Measurements from ENCODE around the gene ZNF813. TPM values are rescaled to one million over a fixed set of nuclear protein-coding genes. Genes with fewer than 3 reads are reported as not detected.
"Not testable (repeated sequence)": the region's sequence is repeated elsewhere in the genome, so short reads cannot be mapped to it uniquely, and the experiment has no call there.

ZNF813 gene
- polyA plus RNA-seq, 3 donors: 0.32 to 1.9 (median 0.61) TPM

DNA sequence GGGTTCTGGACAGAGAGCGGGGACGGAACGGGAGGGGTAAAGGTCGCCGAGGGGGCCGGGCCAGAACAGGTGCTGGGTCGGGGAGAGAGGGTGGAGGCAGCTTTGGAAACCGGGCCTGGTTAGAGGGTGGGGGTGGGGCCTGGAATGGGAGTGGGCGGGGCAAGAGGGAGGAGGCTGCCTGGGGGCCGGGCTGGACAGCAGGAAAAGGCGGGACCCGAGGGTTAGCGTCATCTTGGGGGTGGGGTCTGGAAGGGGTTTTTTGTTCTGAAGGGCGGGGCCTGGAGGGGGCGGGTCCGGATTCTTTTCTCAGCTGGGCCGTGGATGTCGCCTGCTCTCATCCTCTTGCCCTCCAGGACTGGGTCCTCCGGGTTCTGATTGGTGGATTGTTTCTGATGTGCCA, 4.3 kb upstream of the ZNF813 start:
- H3K9ac ChIP-seq (ENCODE audit: insufficient read depth, low read length, poor library complexity, severe bottlenecking): no peak overlapping the region
- no peak overlapping the region for H3K4me3 ChIP-seq (replicated peaks in 1 of 3; ENCODE audit: low read depth in 2 of 3, low read length in 3 of 3)
- H3K27ac ChIP-seq (ENCODE audit: low read depth in 1 of 2, low read length in 2 of 2): no peak overlapping the region
- TF ChIP-seq, protein P1, sequence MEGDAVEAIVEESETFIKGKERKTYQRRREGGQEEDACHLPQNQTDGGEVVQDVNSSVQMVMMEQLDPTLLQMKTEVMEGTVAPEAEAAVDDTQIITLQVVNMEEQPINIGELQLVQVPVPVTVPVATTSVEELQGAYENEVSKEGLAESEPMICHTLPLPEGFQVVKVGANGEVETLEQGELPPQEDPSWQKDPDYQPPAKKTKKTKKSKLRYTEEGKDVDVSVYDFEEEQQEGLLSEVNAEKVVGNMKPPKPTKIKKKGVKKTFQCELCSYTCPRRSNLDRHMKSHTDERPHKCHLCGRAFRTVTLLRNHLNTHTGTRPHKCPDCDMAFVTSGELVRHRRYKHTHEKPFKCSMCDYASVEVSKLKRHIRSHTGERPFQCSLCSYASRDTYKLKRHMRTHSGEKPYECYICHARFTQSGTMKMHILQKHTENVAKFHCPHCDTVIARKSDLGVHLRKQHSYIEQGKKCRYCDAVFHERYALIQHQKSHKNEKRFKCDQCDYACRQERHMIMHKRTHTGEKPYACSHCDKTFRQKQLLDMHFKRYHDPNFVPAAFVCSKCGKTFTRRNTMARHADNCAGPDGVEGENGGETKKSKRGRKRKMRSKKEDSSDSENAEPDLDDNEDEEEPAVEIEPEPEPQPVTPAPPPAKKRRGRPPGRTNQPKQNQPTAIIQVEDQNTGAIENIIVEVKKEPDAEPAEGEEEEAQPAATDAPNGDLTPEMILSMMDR (IDR thresholded peaks at IDR 0.05): no peak
- peaks cover 2% of the 10 kb centered on the region for H3K79me2 ChIP-seq (ENCODE audit: insufficient read depth, low read length)
- no peak overlapping the region for H2AFZ ChIP-seq (ENCODE audit: insufficient read depth, low read depth, low read length, poor library complexity, severe bottlenecking)
- Mint-ChIP-seq H3K9me3 (peaks cover 40 to 84% (median 75%) of the 10 kb centered on the region in 7 donors), H3K27ac (no peak overlapping the region), H3K4me3 (peak overlapping the region; percentile 31 to 48), H3K4me1 (peaks cover 11% of the 10 kb centered on the region), H3K36me3 (peaks cover 0 to 8% of the 10 kb centered on the region in 2 donors), H3K27me3 (ENCODE audit: low read depth in 3 of 3) (peaks cover 17 to 32% (median 26%) of the 10 kb centered on the region in 3 donors)
- no peak overlapping the region for H3K4me2 ChIP-seq (replicated peaks; ENCODE audit: extremely low read depth, low read length, poor library complexity, severe bottlenecking)
- no peaks in the 10 kb centered on the region for H3K36me3 ChIP-seq (replicated peaks in 1 of 2; ENCODE audit: control insufficient read depth in 1 of 2, insufficient read depth in 2 of 2, low read length in 2 of 2)
- H3K9me3 ChIP-seq (replicated peaks in 1 of 2; ENCODE audit: control insufficient read depth in 1 of 2, insufficient read depth in 1 of 2, low read length in 2 of 2): peaks cover 67 to 75% of the 10 kb centered on the region in 2 donors
- 10% methylated on average over 8 of the region's 19 CpGs for WGBS (ENCODE audit: insufficient coverage)
- intact Hi-C loops (cut with micrococcal nuclease): loop anchor here (10.0 kb wide), 1 partner anchor 1168 kb away; the partner anchor contains the start of gene ZNF480 (in 2 of the 2)
- peaks cover 8 to 10% of the 10 kb centered on the region in 2 donors for H3K4me1 ChIP-seq (ENCODE audit: control insufficient read depth in 1 of 2, insufficient read depth in 2 of 2, low read length in 2 of 2)
- peak in 1 of 3 donors; percentile 2 for DNase-seq
- peaks cover 2 to 19% of the 10 kb centered on the region in 2 donors for H3K27me3 ChIP-seq (ENCODE audit: control insufficient read depth in 2 of 2, insufficient read depth in 2 of 2, low read length in 2 of 2)
- no peaks in the 10 kb centered on the region for H4K20me1 ChIP-seq (ENCODE audit: insufficient read depth, low read length)

DNA sequence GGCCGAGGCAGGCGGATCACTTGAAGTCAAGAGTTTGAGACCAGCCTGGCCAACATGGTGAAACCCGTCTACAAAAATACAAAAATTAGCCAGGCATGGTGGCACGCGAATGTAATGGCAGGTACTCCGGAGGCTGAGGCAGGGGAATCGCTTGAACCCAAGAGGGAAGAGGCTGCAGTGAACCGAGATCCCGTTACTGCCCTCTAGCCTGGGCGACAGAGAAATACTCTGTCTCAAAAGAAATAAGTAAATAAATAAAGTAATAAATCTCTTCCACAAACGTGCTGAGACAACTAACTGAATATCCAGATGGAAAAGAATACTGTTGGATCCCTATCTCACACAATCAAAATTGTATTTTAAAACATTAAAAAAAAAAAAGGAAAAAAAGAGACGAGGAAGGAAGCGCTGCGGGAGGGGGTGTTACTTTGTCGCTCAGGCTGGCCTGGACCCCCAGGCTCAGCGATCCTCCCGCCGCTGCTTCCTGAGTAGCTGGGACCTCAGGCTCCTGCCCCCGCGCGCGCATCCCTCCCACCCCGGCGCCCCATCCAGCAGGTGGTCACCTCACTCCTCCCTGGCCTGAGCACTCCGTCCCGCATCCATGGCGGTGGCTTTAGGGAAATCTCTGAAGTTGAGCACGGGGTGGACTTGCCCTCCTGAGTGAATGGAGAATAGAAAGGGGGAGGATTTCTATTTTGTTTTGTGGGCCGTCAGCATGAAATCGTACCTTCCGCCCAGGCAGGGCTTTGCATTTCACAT, 628 bp upstream of the ZNF813 start:
- H3K27me3 Mint-ChIP-seq (ENCODE audit: low read depth in 3 of 3): peaks cover 17 to 32% (median 24%) of the 10 kb centered on the region in 3 donors
- peaks cover 9% of the 10 kb centered on the region in 2 donors for H3K36me3 Mint-ChIP-seq
- H3K27ac ChIP-seq (ENCODE audit: low read depth in 1 of 2, low read length in 2 of 2): peak overlapping the region in 1 of 2 donors; percentile 86
- H3K27ac Mint-ChIP-seq: peak overlapping the region in 5 of 7 donors; percentile 50 to 91 (median 86)
- H3K9me3 Mint-ChIP-seq: peaks cover 25 to 57% (median 47%) of the 10 kb centered on the region in 7 donors
- H3K4me3 ChIP-seq (replicated peaks in 1 of 3; ENCODE audit: low read depth in 2 of 3, low read length in 3 of 3): peak overlapping the region; percentile 74 to 92 (median 86)
- peaks cover 37 to 38% of the 10 kb centered on the region in 2 donors for H3K9me3 ChIP-seq (replicated peaks in 1 of 2; ENCODE audit: control insufficient read depth in 1 of 2, insufficient read depth in 1 of 2, low read length in 2 of 2)
- peak overlapping the region; percentile 89 to 92 for H3K4me3 Mint-ChIP-seq
- peak overlapping the region; percentile 85 for H3K4me2 ChIP-seq (replicated peaks; ENCODE audit: extremely low read depth, low read length, poor library complexity, severe bottlenecking)
- DNase-seq: no peak
- no peaks in the 10 kb centered on the region for H3K36me3 ChIP-seq (replicated peaks in 1 of 2; ENCODE audit: control insufficient read depth in 1 of 2, insufficient read depth in 2 of 2, low read length in 2 of 2)
- no peaks in the 10 kb centered on the region for H4K20me1 ChIP-seq (ENCODE audit: insufficient read depth, low read length)
- peaks cover 12 to 13% of the 10 kb centered on the region in 2 donors for H3K4me1 ChIP-seq (ENCODE audit: control insufficient read depth in 1 of 2, insufficient read depth in 2 of 2, low read length in 2 of 2)
- H3K9ac ChIP-seq (ENCODE audit: insufficient read depth, low read length, poor library complexity, severe bottlenecking): peak overlapping the region; percentile 4
- H3K27me3 ChIP-seq (ENCODE audit: control insufficient read depth in 2 of 2, insufficient read depth in 2 of 2, low read length in 2 of 2): peaks cover 2 to 19% of the 10 kb centered on the region in 2 donors
- peaks cover 6% of the 10 kb centered on the region for H3K79me2 ChIP-seq (ENCODE audit: insufficient read depth, low read length)
- peaks cover 20% of the 10 kb centered on the region for H3K4me1 Mint-ChIP-seq
- TF ChIP-seq, protein P1 (IDR thresholded peaks at IDR 0.05): no peak
- 14% methylated on average over 13 of the region's 31 CpGs for WGBS (ENCODE audit: insufficient coverage)
- H2AFZ ChIP-seq (ENCODE audit: insufficient read depth, low read depth, low read length, poor library complexity, severe bottlenecking): peak overlapping the region; percentile 87
- intact Hi-C loops (cut with micrococcal nuclease): loop anchor here (1.0 to 10.0 kb wide), 8 partner anchors 34 to 1172 kb away; partner anchors contain the start of genes ZNF480 (in 2 of the 2), ZNF761 (in 1 of the 2), ZNF765 (in 1 of the 2) and ZNF845 (in 1 of the 2)

DNA sequence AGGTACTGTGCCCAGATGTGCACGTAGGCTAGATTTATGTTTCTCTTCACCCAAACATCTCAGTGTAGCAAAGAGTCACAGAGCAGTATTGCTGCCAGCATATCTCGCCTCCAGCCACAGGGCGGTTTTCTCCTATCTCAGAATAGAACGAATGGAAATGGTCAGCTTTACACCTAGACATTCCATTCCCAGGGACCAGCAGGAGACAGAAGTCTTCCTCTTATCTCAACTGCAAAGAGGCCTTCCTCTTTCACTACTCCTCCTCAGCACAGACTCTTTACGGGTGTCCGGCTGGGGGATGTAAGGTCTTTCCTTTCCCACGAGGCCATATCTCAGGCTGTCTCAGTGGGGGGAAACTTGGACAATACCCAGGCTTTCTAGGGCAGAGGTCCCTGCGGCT, 1.1 kb downstream of the ZNF813 start:
- H3K79me2 ChIP-seq (ENCODE audit: insufficient read depth, low read length); H3K27ac ChIP-seq (ENCODE audit: low read depth in 1 of 2, low read length in 2 of 2); H2AFZ ChIP-seq (ENCODE audit: insufficient read depth, low read depth, low read length, poor library complexity, severe bottlenecking); DNase-seq; H4K20me1 ChIP-seq (ENCODE audit: insufficient read depth, low read length); H3K36me3 ChIP-seq (replicated peaks in 1 of 2; ENCODE audit: control insufficient read depth in 1 of 2, insufficient read depth in 2 of 2, low read length in 2 of 2): not testable (repeated sequence)
- H3K9ac ChIP-seq (ENCODE audit: insufficient read depth, low read length, poor library complexity, severe bottlenecking): peak overlapping the region; percentile 74
- H3K4me2 ChIP-seq (replicated peaks; ENCODE audit: extremely low read depth, low read length, poor library complexity, severe bottlenecking): peak overlapping the region; percentile 85
- Mint-ChIP-seq H3K27me3 (ENCODE audit: low read depth in 3 of 3) (peaks cover 12 to 24% (median 20%) of the 10 kb centered on the region in 3 donors), H3K36me3 (peaks cover 11 to 22% of the 10 kb centered on the region in 2 donors), H3K27ac (peak overlapping the region in 1 of 7 donors; percentile 86), H3K4me1 (peaks cover 20% of the 10 kb centered on the region), H3K4me3 (peak overlapping the region; percentile 89 to 92), H3K9me3 (peaks cover 17 to 42% (median 32%) of the 10 kb centered on the region in 7 donors)
- intact Hi-C loops (cut with micrococcal nuclease): loop anchor here (5.0 to 10.0 kb wide), 6 partner anchors 36 to 1174 kb away; partner anchors contain the start of genes ZNF480 (in 2 of the 2), ZNF761 (in 1 of the 2), ZNF765 (in 1 of the 2) and ZNF845 (in 1 of the 2)
- H3K4me3 ChIP-seq (replicated peaks in 1 of 3; ENCODE audit: low read depth in 2 of 3, low read length in 3 of 3): peak overlapping the region in 2 of 3 experiments; percentile 86 to 92
- peaks cover 2 to 18% of the 10 kb centered on the region in 2 donors for H3K27me3 ChIP-seq (ENCODE audit: control insufficient read depth in 2 of 2, insufficient read depth in 2 of 2, low read length in 2 of 2)
- peaks cover 12 to 13% of the 10 kb centered on the region in 2 donors for H3K4me1 ChIP-seq (ENCODE audit: control insufficient read depth in 1 of 2, insufficient read depth in 2 of 2, low read length in 2 of 2)
- peaks cover 20 to 21% of the 10 kb centered on the region in 2 donors for H3K9me3 ChIP-seq (replicated peaks in 1 of 2; ENCODE audit: control insufficient read depth in 1 of 2, insufficient read depth in 1 of 2, low read length in 2 of 2)
- 60% methylated on average over 1 of the region's 8 CpGs for WGBS (ENCODE audit: insufficient coverage)

Data from CD14-positive monocyte (primary cell).